Gastrocnemius medialis (tissue), 4 donors: Measurements from ENCODE around the gene CHP2. TPM values are rescaled to one million over a fixed set of nuclear protein-coding genes. Genes with fewer than 3 reads are reported as not detected.

Source experiments
- ATAC-seq, 2 donors: fragments of 150-250 bp; one replicate each; pipeline ENCODE4 v1.9.1; 2016
- DNase-seq, 2 donors: peaks; one replicate each; pipeline ENCODE4 v3.0.0-alpha.2; 2019
- H3K27ac ChIP-seq, 4 donors: fragments of 200-600 bp; sonication (generic); 1 replicate in 1 of 4; 2 replicates in 3 of 4; pipeline ENCODE4 v1.5.1; 2016 to 2018; ENCODE audit warnings: mild to moderate bottlenecking in 2 of 4, moderate library complexity in 1 of 4
- H3K27me3 ChIP-seq, 3 donors: fragments of 200-600 bp; sonication (generic) in 2 of 3; 1 replicate in 1 of 3; 2 replicates in 2 of 3; pipeline versions ENCODE4 v1.5.1 to v1.6.0; 2016 to 2019; ENCODE audit warnings: mild to moderate bottlenecking in 1 of 3, moderate library complexity in 1 of 3
- H3K36me3 ChIP-seq, 2 donors: fragments of 200-600 bp; sonication (generic) in 1 of 2; one replicate each; pipeline ENCODE4 v1.5.1; 2017 to 2018
- H3K4me1 ChIP-seq, 2 donors: fragments of 200-600 bp; sonication (generic) in 1 of 2; one replicate each; pipeline ENCODE4 v1.5.1; 2016 to 2017; ENCODE audit warnings: mild to moderate bottlenecking in 2 of 2
- H3K4me3 ChIP-seq, 4 donors: fragments of 200-600 bp; sonication (generic) in 3 of 4; 1 replicate in 1 of 4; 2 replicates in 3 of 4; pipeline ENCODE4 v1.5.1; 2016 to 2019; ENCODE audit warnings: mild to moderate bottlenecking in 2 of 4
- H3K9me3 ChIP-seq, 3 donors: fragments of 200-600 bp; sonication (generic) in 2 of 3; 1 replicate in 1 of 3; 2 replicates in 2 of 3; pipeline ENCODE4 v1.5.1; 2016 to 2019
- POLR2A ChIP-seq, 2 donors: fragments of 450-650 bp; IDR thresholded peaks; one replicate each; pipeline ENCODE4 v1.6.1; 2017; ENCODE audit warnings: antibody characterized with exemption in 2 of 2, mild to moderate bottlenecking in 2 of 2, moderate library complexity in 2 of 2
- in situ Hi-C, 4 donors: fragments of 200-750 bp; cut with MboI; loops; one replicate each; pipeline versions ENCODE4 v1.15.0 to v1.8.0; 2017; ENCODE audit warnings: low sequenced_read_pairs in 4 of 4
- intact Hi-C: fragments of 100-400 bp; cut with DNase I; formaldehyde crosslinking; loops from one replicate; pipeline ENCODE4 v1.15.1; 2023; ENCODE audit warnings: low total_unique reads
- total RNA-seq, 4 donors: library from RNA; depleted of rRNA; stranded (reverse); fragments of >200 nt; gene quantifications; one replicate each; pipeline versions ENCODE4 v1.1.0 to v1.2.3, GENCODE V29; 2016
- TF ChIP-seq, protein P1 (sequence below), 5 experiments: fragments of 450-650 bp in 3 of 5; fragments of 200-600 bp in 2 of 5; sonication (generic) in 2 of 5; IDR thresholded peaks in 4 of 5; conservative IDR thresholded peaks in 1 of 5; 1 replicate in 4 of 5; 2 replicates in 1 of 5; pipeline ENCODE4 v1.5.1; 2016 to 2019; ENCODE audit warnings: antibody characterized with exemption in 5 of 5, mild to moderate bottlenecking in 3 of 5, moderate library complexity in 3 of 5

CHP2 gene
- under 1 TPM in 1 of 4 donors, not detected in 3; 0.56 TPM for total RNA-seq

DNA sequence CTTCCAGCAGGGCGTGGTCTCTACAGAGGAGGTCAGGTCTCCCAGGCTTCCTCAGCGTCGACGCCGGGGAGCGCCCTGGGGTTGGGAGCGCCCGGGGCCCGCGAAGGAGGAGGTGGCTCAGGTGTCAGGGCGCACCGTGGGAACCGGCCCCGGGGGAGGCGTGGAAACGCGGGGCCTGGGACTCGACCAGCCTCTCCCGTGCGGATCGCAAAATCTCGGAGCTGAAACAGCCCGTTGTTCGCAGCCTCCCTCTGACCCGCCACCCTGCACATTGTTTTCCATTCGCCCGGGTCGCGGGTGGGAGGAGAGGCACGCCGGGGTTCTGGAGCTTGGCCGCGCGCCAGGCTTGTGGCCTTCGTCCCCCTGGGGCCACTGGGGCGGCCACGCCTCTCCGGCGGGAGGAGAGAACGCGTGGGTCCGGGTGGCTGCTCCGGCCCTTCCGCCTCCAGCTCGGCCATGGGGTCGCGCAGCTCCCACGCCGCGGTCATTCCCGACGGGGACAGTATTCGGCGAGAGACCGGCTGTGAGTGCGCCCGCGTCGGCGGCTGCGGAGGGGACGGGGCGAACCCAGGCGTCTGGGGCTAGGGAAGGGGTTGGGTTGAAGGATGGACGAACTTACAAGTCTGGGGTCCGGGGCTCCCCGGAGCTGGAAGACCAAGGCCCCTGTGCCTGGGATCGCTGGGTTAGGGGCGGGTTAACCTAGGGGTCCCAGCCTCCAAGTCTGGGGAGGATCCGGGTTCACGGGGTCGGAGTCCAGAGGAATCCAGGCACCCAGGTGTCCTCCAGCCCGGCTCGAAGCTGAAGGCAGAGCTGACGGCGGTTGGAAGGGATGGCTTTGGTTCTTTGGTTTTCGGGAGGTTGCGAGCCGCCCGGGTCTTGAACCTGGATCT lies at the start of gene CHP2:
CHP2 (plus strand) TSS at position 433 of the 890 bp plus-strand sequence; CDS start at position 457, 24 bp downstream.
- ATAC-seq = no peak

DNA sequence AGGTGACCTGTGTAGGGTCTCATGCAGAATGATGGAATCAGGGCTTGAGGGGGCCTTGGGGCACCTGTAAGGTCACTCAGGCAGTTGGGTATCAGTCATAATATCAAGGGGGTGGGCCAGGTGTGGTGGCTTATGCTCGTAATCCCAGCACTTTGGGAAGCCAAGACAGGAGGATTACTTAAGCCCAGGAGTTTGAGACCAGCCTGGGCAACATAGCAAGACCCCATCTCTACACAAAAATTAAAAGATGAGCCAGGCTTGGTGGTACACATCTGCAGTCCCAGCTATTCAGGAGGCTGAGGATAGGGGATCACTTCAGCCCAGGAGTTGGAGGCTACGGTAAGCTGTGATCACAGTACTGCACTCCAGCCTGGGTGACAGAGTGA lies 49.3 kb upstream of the CHP2 start:
- no peak for DNase-seq
- no peak overlapping the region for H3K27ac ChIP-seq
- in situ Hi-C loops = no loop called here
- no peak overlapping the region for H3K4me3 ChIP-seq
- H3K36me3 ChIP-seq = no peaks in the 10 kb centered on the region
- H3K27me3 ChIP-seq = no peaks in the 10 kb centered on the region
- no peak for ATAC-seq
- no peaks in the 10 kb centered on the region for H3K4me1 ChIP-seq
- H3K9me3 ChIP-seq = no peaks in the 10 kb centered on the region
- TF ChIP-seq, protein P1, sequence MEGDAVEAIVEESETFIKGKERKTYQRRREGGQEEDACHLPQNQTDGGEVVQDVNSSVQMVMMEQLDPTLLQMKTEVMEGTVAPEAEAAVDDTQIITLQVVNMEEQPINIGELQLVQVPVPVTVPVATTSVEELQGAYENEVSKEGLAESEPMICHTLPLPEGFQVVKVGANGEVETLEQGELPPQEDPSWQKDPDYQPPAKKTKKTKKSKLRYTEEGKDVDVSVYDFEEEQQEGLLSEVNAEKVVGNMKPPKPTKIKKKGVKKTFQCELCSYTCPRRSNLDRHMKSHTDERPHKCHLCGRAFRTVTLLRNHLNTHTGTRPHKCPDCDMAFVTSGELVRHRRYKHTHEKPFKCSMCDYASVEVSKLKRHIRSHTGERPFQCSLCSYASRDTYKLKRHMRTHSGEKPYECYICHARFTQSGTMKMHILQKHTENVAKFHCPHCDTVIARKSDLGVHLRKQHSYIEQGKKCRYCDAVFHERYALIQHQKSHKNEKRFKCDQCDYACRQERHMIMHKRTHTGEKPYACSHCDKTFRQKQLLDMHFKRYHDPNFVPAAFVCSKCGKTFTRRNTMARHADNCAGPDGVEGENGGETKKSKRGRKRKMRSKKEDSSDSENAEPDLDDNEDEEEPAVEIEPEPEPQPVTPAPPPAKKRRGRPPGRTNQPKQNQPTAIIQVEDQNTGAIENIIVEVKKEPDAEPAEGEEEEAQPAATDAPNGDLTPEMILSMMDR (IDR thresholded peaks at IDR 0.05 in 4 of 5, conservative IDR thresholded peaks at IDR 0.05 in 1 of 5) = no peak
- TF ChIP-seq POLR2A (IDR thresholded peaks at IDR 0.05) = no peak
- intact Hi-C loops = no loop called here

More for the DNA sequence above, at the start of gene CHP2:
- H3K36me3 ChIP-seq = no peaks in the 10 kb centered on the region
- no peak within 1 kb of the TSS for H3K27ac ChIP-seq
- no peaks in the 10 kb centered on the region for H3K4me1 ChIP-seq
- intact Hi-C loops (no loop called here), in situ Hi-C loops (no loop called here)
- peak within 1 kb of the TSS in 3 of 4 donors; percentile 10 to 17 (median 11) for H3K4me3 ChIP-seq
- H3K27me3 ChIP-seq = peaks cover 22 to 24% (median 24%) of the 10 kb centered on the region in 3 donors
- no peaks in the 10 kb centered on the region for H3K9me3 ChIP-seq
- no peak for DNase-seq
- TF ChIP-seq, protein P1 (IDR thresholded peaks at IDR 0.05 in 4 of 5, conservative IDR thresholded peaks at IDR 0.05 in 1 of 5) = no peak

DNA sequence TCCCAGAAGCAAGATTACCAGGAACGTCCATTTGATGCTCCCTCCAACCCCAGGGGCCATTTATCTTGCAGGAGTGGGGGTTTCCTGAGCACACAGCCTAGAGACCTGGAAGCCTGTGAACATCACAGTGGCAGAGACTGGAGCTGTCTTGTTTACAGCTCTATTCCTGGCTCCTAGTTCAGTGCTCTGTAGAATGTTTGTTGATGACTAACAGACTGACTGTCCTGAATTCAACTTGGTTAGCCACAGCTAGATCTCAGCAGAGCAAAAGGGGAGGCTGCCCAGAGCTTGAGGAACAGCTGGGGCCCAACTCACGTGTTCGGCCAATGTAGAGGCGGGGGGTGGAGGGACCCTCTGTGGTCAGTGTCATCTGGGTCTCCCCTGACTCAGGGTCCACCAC lies 48.4 kb upstream of the CHP2 start:
- intact Hi-C loops (no loop called here), in situ Hi-C loops (no loop called here)
- Histone ChIP-seq H3K4me3 (no peak overlapping the region), H3K27me3 (peaks cover 0 to under 1% (median under 1%) of the 10 kb centered on the region in 3 donors), H3K4me1 (no peaks in the 10 kb centered on the region), H3K27ac (no peak overlapping the region), H3K9me3 (no peaks in the 10 kb centered on the region), H3K36me3 (no peaks in the 10 kb centered on the region)
- no peak for ATAC-seq
- no peak for TF ChIP-seq POLR2A (IDR thresholded peaks at IDR 0.05)
- TF ChIP-seq, protein P1 (IDR thresholded peaks at IDR 0.05 in 4 of 5, conservative IDR thresholded peaks at IDR 0.05 in 1 of 5) = no peak
- DNase-seq = no peak

DNA sequence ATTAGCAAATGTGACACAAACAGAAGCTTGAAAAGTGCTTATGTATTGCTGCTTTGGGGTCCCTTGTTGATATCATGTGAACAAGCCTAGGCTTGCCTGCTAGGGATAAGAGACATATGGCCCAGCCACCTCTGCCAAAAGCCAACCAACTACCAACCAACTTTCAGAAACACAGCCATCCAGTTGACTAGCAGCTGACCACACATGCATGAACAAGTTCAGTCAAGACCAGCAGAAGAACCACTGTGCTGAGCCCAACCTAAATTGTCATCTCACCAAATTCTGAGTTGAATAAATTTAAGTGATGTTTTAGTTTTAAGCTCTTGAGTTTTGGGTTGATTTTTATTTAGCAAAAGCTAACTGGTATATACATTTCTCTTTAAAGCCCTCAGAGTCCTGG lies 45.3 kb upstream of the CHP2 start:
- DNase-seq = no peak
- intact Hi-C loops = no loop called here
- no peak for ATAC-seq
- no peak overlapping the region for H3K27ac ChIP-seq
- no peaks in the 10 kb centered on the region for H3K9me3 ChIP-seq
- no peak overlapping the region for H3K4me3 ChIP-seq
- H3K27me3 ChIP-seq = peaks cover 9 to 19% (median 18%) of the 10 kb centered on the region in 3 donors
- TF ChIP-seq, protein P1 (IDR thresholded peaks at IDR 0.05 in 4 of 5, conservative IDR thresholded peaks at IDR 0.05 in 1 of 5) = no peak
- no peak for TF ChIP-seq POLR2A (IDR thresholded peaks at IDR 0.05)
- H3K36me3 ChIP-seq = no peaks in the 10 kb centered on the region
- in situ Hi-C loops = no loop called here
- no peaks in the 10 kb centered on the region for H3K4me1 ChIP-seq
